TTC549 (cell line): ENCODE results near the gene CA5A.

Experiments
- FAIRE-seq: peaks from 2 replicates; lab custom pipeline; 2012; peaks lifted over from hg19 to GRCh38; lab: Jason Lieb, UNC

Gene CA5A

GRCh38 chr16:87961623-87962022, 25.3 kb upstream of the CA5A start:
- FAIRE-seq, result no peak

GRCh38 chr16:87960852-87961251, 24.5 kb upstream of the CA5A start:
- no peak for FAIRE-seq

- FAIRE-seq, result no peak
Observed at GRCh38 chr16:87960296-87960695, 24.0 kb upstream of the CA5A start.

GRCh38 chr16:87959391-87959990, 23.2 kb upstream of the CA5A start:
- FAIRE-seq, result no peak

DNA sequence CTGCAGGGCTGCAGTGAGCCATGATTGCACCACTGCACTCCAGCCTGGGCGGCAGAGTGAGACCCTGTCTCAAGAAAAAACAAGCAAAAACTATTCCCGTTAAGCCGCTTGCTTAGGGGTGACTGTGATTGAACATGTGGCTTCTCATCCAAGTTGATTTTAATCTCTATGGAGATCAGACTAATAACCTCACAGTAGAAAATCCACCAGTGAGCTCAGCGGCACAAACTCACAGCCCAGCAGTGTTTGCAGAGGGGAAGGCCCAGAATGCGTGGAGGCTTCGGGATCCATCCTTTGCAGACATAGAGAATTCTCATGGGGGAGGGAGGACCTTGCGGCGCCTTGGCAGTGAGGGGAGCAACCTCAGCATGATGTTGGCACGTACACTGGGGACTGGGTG, 22.3 kb upstream of the CA5A start:
- FAIRE-seq, result no peak

- FAIRE-seq, result no peak
Observed at GRCh38 chr16:87957296-87958094, 21.2 kb upstream of the CA5A start.

DNA sequence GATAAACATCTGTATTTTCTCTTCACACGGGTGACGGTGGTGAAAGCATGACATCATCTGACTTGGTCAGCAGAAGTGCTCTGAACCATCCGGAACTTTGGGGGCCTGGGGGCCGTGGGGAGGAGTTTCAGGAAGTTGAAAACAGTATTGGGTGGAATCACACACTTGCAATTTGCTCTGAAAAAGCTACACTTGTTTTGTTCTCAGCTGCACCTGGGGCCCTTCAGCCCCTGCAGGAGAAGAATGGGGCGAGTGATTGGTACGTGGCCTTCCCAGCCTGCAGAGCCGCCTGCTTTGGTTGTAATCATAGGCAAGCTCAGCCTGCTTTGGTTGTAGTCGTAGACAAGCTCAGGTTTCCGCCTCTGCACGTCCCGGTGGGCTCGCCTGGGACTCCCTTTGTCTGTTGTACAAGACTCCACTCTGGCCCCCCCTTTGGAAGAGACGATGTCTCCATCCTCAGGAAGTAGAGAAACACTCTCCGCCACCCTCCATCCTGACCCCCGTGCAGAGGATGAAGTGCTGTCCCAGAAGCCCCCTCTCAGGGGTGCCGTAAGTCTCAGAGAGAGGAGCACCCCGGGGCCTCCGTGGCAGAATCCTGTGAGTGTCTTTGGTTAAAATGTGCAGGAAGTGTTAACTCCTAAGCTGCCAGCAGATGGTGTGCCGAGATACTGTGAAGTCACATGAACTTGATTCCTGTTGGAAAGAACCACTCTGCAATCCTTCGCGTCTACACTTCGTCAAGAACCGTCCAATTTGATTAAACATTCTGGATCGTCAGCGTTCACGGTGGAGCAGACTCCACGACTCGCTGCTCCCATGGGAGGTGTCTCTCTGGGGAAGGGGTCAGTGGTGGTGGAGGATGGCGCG, 20.3 kb upstream of the CA5A start:
- FAIRE-seq, result no peak

DNA sequence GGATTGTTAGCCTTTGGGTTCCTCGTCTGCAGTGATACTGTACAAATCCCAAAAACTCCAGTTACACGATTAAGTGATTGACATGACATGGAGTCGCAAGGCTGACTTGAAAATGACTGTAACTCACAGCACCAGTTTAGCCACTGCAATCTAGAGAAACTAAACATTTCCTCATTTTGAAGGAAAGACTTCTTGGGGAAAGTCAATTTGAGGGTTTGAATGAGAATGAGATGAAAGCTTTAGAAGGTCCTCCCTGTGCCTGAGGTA, 19.7 kb upstream of the CA5A start:
- FAIRE-seq, result no peak

GRCh38 chr16:87955302-87956097, 19.2 kb upstream of the CA5A start:
- FAIRE-seq, result no peak

DNA sequence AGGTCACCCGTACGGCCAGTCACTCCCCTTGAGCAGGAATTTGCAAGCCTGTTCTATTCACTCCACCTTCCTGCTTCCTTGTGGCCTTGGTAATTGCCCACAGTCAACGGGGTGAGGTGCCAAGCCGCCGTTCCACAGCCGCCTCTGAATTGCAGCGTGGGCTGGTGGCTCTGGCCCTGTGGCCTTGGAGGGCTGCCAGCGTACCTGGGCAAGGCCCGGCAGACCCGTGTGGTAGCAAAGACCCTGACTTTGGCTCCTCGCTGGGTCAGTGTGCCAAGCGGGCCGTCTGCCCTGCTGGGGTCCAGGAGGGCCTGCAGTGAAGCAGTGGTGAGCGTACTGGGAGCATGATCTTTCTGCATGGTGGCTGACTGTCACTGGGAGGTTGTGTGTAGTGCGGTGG, 18.5 kb upstream of the CA5A start:
- FAIRE-seq, result no peak

DNA sequence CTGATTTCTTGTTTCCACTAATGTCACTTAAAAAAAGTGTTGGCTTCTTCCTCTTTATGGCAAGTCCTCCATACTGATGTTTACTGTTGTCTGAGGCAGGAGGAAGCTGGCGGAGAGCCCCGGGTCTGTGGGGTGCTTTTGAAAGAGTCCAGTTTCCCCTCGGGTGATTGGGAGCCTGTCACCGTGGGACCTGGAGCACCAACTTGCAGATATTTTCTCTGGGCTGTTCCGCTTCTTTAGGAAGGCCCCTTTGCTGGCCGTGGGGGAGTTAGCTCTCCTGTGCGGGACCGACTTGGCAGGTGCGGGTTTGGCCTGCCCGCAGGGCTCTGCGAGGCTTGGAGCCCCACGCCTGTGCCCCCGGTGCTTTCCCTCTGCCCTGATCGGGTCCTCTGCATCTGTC, 18.0 kb upstream of the CA5A start:
- no peak for FAIRE-seq

DNA sequence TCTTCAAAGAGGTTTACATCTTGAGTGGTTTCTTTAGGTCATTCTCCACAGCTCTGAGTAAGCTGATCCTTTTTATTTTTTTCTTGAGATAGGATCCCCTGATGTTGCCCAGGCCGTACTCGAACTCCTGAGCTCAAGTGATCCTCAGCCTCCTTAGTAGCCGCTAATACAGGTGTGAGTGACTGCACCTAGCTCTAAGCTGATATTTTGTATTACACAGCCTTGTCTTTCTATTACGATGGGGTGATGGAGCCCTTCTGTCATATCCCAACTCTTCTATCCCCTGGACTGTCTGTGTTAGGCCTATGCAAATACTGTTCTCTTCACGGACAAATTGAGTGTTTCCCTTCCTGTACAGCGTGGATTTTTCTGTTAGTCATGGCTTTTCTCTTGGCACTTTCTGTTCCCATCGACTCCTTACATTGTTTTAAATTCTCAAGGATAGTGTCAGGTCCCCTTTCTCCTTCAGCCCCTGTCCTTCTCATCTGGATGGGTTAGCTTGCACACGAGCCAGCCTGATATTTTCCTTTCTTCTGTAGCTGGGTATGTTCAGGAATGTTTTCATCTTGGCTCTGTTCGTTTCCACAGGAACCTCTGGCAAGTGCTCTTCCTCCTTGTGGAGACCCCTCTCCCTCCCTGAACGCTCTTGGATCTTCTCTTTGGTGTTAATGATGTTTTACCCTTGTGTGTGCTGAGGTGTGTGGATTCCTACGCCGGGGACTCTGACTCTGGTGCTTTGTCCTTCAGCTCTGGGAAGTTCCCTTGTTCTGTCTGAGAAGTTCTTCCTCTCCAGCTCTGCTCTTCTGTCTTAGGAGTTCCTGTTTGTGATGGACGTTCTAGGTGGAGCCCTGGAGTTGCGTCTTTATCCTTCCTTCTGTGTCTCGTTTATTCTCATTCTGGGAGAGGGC, 17.2 kb upstream of the CA5A start:
- no peak for FAIRE-seq

GRCh38 chr16:87952751-87953150, 16.4 kb upstream of the CA5A start:
- no peak for FAIRE-seq

DNA sequence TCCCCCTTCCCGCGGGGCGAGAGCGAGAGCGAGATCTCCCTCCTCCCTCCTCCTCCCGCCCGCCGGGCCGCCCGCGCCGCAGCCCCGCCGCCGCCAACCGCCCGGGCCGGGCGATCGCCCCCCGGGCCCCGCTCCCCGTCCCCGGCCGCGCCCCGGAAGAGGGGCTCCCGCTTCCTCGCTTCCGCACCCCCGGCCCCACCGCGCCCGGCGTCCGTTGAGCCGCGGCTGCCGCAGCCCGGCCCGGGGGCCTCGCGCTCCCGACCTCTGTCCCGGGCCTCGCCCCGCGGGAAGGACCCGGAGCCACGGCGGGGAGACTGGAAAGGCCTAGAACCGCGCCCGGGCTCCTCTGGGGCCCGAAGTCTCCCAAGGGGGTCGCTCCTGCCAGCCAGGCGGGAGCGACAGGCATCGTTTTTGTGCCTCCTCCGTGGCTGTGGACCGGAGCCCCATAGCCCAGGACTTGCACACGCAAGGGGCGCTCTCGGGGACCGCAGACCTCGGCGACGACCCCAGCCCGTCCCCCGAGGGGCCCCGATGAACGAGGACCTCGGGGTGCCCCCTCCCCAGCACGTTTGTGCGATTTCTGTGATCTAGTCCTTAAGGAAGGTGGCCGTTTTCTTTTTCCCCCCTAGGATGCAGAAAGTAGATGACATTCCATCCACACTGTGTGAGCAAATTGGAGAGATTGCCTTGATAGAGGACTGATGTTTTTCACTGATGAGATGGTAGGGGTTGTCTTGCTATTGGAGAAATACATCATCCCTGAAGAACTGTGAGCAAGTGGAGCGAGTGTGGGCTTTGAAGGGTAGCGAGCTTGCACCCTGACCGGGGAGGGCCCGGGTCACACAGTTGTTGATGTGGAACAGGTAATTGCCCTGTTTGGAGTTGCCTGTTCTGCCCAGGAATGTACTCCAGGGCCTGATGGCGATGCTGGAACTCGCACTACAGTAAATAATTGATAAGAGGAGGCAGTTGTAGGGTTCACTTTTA, 15.5 kb upstream of the CA5A start:
- no peak for FAIRE-seq

DNA sequence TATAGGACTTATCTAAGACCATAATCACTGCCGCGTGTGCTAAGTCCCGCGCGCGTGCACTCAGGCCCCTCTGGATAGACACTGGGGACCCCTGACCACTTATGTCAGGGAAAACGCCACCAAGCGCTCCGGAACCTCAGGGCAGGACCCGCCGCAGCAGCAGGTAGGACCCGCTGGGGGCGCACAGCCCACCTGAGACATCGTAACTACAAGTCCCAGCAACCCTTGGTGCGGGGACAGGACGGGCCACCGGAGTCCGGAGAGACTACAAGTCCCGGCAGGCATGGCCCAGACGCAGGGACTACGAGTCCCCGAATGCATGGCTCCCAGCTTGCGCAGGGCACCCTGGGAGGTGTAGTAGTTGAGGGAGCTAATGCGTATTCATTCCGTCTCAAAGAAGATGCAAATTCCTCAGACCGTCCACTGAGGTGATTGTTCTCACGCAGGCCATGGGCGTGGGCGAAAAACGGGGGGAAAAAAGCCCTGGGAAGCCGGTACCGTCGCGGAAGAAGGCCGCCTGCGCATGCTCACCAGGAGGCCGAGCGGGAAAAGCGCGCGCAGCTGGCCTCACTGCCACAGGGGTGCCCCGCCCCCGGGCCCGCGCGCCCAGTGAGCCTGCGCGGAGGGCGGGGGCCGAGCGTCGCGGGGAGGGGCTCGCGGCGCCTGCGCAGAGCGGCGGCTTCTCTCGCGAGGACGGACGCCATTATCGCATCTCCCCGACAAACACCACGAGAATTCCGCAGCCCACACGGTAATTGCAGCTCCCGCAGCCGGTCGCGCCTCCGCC, 14.6 kb upstream of the CA5A start, which contains the start of gene BANP:
Gene BANP (plus strand): TSS at position 670 of the 787 bp plus-strand sequence. CDS start 23,682 bp downstream, outside the sequence.
- peak; percentile 5 for FAIRE-seq

- no peak for FAIRE-seq
Observed at GRCh38 chr16:87949071-87949744, 12.9 kb upstream of the CA5A start.

DNA sequence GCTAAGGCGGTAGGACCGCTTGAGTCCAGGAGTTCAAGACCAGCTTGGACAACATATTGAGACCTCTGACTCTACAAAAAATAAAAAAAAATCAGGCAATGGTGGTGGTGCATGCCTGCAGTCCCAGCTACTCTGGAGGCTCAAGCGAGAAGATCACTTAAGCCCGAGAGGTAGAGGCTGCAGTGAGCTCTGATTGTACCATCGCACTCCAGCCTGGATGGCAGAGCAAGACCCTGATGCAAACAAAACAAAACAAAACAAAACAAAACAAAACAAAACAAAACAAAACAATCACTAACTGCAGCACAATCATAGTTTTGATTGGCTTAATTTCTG, 12.4 kb upstream of the CA5A start:
- no peak for FAIRE-seq

DNA sequence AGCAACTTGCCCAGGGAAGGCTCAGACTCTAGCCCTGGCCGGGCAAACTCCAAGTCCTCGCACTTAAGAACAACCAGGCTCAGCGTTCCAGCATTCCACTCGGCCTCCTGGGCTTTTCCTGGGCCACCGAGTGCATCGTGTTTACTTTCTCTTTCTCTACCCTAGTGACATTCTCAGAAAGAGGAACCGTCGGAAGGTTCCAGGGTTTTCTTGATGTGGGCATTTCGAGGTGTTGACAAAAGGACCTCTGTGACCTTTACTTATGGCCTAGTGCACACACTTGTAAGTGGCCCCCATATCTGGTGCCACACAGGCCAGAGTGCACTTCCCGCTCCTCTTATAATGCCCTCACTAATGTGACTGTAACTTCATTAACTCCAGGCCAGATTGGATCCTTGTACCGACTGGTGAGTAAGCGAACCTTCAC, 11.8 kb upstream of the CA5A start:
- no peak for FAIRE-seq
